Measurements from ENCODE around the gene MED7. TPM values are rescaled to one million over a fixed set of nuclear protein-coding genes. Genes with fewer than 3 reads are reported as not detected.

MED7 gene
- polyA plus RNA-seq, 2 of the 4 experiments (the other 2 are of a cell fraction), result 22.6 to 23.0 TPM

- H3K27ac ChIP-seq, result no peak overlapping the region
- FAIRE-seq, result no peak
- 84% methylated on average over 5 of the region's 5 CpGs for WGBS (ENCODE audit: missing lambda C conversion rate)
Observed at GRCh38 chr5:157113002-157113401, 29.7 kb downstream of the MED7 start.

GRCh38 chr5:157109744-157110143, 32.9 kb downstream of the MED7 start:
- FAIRE-seq, result no peak
- Histone ChIP-seq H3K4me1 (peaks cover 12% of the 10 kb centered on the region), H3K4me2 (no peak overlapping the region), H3K27ac (no peak overlapping the region), H3K9me3 (no peaks in the 10 kb centered on the region), H3K4me3 (no peak overlapping the region)
- TF ChIP-seq HDAC2 (IDR thresholded peaks at IDR 0.05) (no peak), HMGXB4 (CRISPR knock-in tag; IDR thresholded peaks at IDR 0.05; ENCODE audit: borderline replicate concordance) (no peak), BHLHE40 (IDR thresholded peaks at IDR 0.05; ENCODE audit: low read depth, low read length) (no peak), HOXA7 (CRISPR knock-in tag; IDR thresholded peaks at IDR 0.05) (no peak), E2F6 (IDR thresholded peaks at IDR 0.05; ENCODE audit: borderline replicate concordance, low read depth) (no peak), KDM5A (IDR thresholded peaks at IDR 0.05) (no peak), RARB (CRISPR knock-in tag; IDR thresholded peaks at IDR 0.05) (no peak), ZFP36 (IDR thresholded peaks at IDR 0.05; ENCODE audit: borderline replicate concordance, partially characterized antibody) (no peak), FOSL2 (IDR thresholded peaks at IDR 0.05) (no peak), FOSL2 (CRISPR knock-in tag; IDR thresholded peaks at IDR 0.05) (no peak), FOSB (CRISPR knock-in tag; IDR thresholded peaks at IDR 0.05) (no peak), MAZ (IDR thresholded peaks at IDR 0.05; ENCODE audit: borderline replicate concordance, low read depth, low read length) (no peak), JUNB (IDR thresholded peaks at IDR 0.05) (no peak), PBX3 (IDR thresholded peaks at IDR 0.05) (no peak), MAX (IDR thresholded peaks at IDR 0.05) (no peak), SREBF2 (IDR thresholded peaks at IDR 0.05) (no peak)
- POLR2A ChIA-PET, result no interaction called here
- no peak for ATAC-seq
- WGBS (ENCODE audit: missing lambda C conversion rate), result 68% methylated on average over 1 of the region's 1 CpG
- CTCF ChIA-PET, result interaction anchor here (1.0 kb wide), 1 partner anchor 23 kb away, joined by 3 read pairs; no protein-coding TSS in a partner anchor
- no peak for DNase-seq (ENCODE audit: low read depth in 1 of 2, low spot score in 1 of 2)

More at GRCh38 chr5:157113002-157113401, 29.7 kb downstream of the MED7 start:
- ChIA-PET CTCF (interaction anchor here (1.0 kb wide), 1 partner anchor 19 kb away, joined by 6 read pairs; no protein-coding TSS in a partner anchor), POLR2A (no interaction called here)
- Histone ChIP-seq H3K4me1 (peaks cover 11% of the 10 kb centered on the region), H3K9me3 (no peaks in the 10 kb centered on the region), H3K4me3 (no peak overlapping the region), H3K4me2 (no peak overlapping the region)
- ATAC-seq, result no peak
- TF ChIP-seq FOSL2 (IDR thresholded peaks at IDR 0.05), result no peak
- TF ChIP-seq FOSL2 (CRISPR knock-in tag; IDR thresholded peaks at IDR 0.05), result no peak
- no peak for TF ChIP-seq PBX3 (IDR thresholded peaks at IDR 0.05)
- no peak for TF ChIP-seq ZFP36 (IDR thresholded peaks at IDR 0.05; ENCODE audit: borderline replicate concordance, partially characterized antibody)
- no peak for TF ChIP-seq HOXA7 (CRISPR knock-in tag; IDR thresholded peaks at IDR 0.05)
- no peak for DNase-seq (ENCODE audit: low read depth in 1 of 2, low spot score in 1 of 2)

GRCh38 chr5:157108976-157109375, 33.7 kb downstream of the MED7 start, which contains the start of gene HAVCR2:
HAVCR2 (minus strand) TSS chr5:157109044; CDS start chr5:157108983, 61 bp downstream.
- CTCF ChIA-PET, result interaction anchor here (1.0 kb wide), 1 partner anchor 82 kb away, joined by 3 read pairs; no protein-coding TSS in a partner anchor
- FAIRE-seq, result no peak
- TF ChIP-seq E2F6 (IDR thresholded peaks at IDR 0.05; ENCODE audit: borderline replicate concordance, low read depth) (no peak), CHD2 (IDR thresholded peaks at IDR 0.05; ENCODE audit: low read length, partially characterized antibody) (no peak), PHF8 (IDR thresholded peaks at IDR 0.05; ENCODE audit: borderline replicate concordance, low read depth) (no peak), TFCP2L1 (CRISPR knock-in tag; IDR thresholded peaks at IDR 0.05) (no peak), BCL3 (IDR thresholded peaks at IDR 0.05) (no peak), NR3C1 (IDR thresholded peaks at IDR 0.05) (no peak), HMGXB4 (CRISPR knock-in tag; IDR thresholded peaks at IDR 0.05; ENCODE audit: borderline replicate concordance) (no peak), MYC (IDR thresholded peaks at IDR 0.05; ENCODE audit: borderline replicate concordance, low read length) (no peak), BHLHE40 (IDR thresholded peaks at IDR 0.05; ENCODE audit: low read depth, low read length) (no peak), EHMT2 (IDR thresholded peaks at IDR 0.05; ENCODE audit: low read depth) (no peak), NPAS2 (CRISPR knock-in tag; IDR thresholded peaks at IDR 0.05; ENCODE audit: borderline replicate concordance) (no peak)

More at GRCh38 chr5:157108976-157109375, 33.7 kb downstream of the MED7 start, which contains the start of gene HAVCR2:
- no peak within 1 kb of the TSS for H3K4me2 ChIP-seq
- DNase-seq (ENCODE audit: low read depth in 1 of 2, low spot score in 1 of 2) (no peak), ATAC-seq (no peak)
- no peak within 1 kb of the TSS for H3K27ac ChIP-seq
- H3K9me3 ChIP-seq, result no peaks in the 10 kb centered on the region
- WGBS (ENCODE audit: missing lambda C conversion rate), result 76% methylated on average over 4 of the region's 4 CpGs
- POLR2A ChIA-PET, result no interaction called here
- H3K4me3 ChIP-seq, result no peak within 1 kb of the TSS
- peaks cover 10% of the 10 kb centered on the region; the same call in 2 of the 3 replicates for H3K4me1 ChIP-seq
